Kidney glomerular epithelial cell (primary cell): ENCODE measurements around the gene ZMIZ1.

ENCODE experiments used
- DNase-seq: peaks from one replicate; lab custom pipeline; 2025; lab: John Stamatoyannopoulos, UW

Gene ZMIZ1

DNA sequence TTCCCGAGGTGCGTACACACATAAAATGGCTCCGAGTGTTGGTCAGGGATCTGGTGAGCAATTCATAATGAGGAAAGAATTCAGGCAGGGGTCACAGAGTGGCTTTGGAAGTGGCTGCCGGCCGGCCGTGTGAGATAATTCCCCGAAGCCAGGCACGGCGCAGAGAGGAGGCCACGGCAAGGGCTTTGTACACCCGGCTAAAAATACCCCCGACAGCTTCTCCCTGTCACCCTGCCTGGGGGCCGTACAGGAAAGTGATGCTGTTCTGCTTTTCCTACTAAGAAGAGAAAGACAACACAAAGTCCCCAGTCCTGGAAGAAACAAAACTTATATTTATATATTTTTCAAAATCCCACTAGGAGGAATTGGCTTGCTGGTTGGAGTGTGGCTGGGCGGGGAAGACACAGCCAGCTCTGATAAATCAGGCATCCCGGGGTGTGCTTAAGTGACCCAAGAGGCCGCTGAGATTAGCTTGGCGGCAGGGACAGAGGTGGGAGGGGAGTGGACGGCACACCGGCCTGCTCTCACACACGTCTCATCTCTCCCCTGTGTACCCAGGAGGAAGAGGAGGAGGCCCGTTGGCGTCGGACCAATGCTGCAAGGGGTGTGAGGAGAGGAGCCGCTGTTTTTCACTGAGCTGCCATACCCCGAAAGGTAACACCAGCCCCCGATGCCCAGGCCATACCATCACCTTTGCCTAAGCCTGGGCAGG, 70.5 kb downstream of the ZMIZ1 start:
- DNase-seq = peak; percentile 73

DNA sequence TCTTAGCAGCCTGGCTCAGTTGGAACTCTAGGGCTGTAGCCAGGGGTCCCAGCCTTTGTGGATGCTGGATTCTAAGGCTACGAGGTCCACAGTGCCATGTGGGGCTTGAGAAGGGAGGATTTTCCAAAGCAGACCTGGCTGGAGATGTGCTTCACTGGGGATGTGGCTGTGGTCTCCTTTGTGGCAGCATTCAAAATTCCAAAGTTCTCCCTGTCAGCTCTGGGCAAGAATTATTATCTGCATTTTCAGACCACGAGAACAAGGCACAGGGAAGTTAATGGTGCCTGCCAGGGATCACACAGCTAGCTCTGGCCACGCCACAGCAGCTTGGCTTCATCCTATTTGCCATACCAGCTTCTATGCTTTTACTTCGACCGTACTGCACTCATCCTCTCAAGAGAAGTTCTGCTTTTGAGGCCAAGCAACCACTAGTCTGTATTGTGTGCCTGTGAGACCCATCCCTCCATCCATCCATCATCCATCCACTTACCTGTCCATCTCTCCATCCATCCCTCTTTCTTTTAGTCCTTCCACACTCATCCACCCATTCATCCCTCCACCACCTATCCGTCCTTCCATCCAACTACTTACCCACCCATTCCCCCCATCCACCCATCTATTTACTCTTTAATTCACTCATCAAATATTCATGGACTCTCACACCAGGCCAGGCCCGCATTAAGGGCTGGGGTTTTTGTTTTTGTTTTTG, 71.5 kb downstream of the ZMIZ1 start:
- peak; percentile 14 for DNase-seq

DNA sequence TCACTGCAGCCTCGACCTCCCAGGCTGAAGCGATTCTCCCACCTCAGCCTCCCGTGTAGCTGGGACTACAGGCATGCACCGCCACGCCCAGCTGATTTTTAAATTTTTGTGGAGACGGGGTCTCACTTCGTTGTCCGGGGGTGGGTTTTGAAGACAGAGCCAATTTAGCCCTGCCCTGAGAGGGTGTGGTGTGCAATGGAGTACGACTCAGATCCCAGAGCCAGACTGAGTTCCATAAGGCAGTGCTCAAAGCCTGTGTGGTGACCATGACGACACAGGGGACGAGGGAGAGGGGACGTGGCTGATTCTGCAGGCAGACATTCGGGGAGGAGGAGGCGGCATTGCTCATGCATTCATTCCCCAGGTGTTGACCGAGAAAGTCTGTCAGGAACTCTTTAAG, 72.1 kb downstream of the ZMIZ1 start:
- DNase-seq = peak; percentile 14

DNA sequence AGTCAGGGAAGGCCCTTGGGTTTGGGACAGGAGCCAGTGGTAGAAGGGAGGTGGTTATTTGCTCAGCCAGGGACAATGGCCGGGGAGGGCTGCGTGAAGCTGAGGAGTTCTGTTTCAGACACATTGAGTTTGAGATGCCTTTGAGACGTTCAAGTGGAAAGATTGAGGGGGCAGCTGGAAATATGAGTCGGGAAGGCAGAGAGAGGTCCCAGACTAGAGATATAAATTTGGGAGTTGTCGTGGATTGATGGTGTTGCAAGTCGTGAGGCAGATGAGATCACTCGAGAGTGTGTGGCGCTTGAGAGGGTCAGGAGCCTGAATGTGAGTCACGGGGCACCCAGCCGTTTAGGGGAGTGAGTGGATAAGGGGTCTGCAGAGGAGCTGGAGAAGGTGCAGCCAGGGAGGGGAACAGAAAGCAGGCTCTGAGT, 73.3 kb downstream of the ZMIZ1 start:
- peak; percentile 98 for DNase-seq

DNA sequence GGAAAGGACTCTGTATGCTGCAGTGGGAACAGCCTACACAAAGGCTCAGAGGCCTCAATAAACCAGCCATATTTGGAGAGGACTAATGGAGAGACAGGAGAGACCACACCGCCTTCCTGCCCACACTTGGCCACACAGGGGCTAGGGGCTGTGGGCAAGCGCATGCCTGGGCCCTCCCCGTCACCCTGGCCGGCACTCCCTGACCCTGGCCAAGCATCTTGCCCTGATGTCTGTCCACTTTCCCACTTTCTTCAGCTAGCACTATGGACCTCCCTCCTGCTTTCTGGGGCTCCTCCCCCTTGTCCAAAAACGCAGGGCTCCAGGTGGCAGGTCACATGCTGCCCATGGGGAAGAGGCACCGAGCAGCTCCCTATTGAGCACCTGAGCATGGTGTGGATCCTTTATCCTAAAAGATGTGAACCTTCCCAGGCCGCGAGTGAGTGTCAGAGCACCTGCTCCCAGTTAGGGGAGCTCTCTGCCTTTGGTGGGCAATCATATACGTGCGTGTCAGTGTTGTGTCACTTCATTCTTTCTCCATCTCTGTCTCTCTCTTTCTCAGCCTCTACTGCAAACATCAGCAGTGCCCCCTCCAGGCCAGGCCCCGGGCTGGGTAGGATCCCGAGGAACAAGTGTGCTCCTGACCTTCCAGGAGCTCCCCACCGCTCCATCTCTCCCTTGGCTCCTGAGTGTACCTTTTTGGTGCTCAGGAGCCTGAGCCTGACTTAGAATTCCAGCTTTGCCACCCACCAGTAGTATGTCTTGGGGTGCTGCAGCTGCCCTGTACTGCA, 74.0 kb downstream of the ZMIZ1 start:
- no peak for DNase-seq

DNA sequence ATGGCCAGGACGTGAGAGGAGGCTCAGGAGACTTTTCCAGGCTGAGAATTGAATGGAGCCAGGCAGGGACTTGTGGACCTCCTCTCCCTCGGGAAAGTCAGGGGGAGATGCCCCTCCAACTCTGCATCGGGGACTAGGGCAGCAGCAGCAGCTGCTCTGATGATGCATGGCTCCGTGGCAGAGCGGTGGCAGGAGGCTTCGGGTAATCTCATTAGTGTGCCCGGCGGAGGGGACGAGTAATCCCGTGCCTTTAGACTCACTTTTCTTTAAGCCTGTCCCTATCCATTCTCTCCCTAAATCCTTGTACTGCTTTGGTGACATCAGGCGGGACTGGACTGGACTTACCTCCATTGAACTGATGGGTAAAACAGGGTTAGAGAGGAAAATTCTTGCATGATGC, 75.1 kb downstream of the ZMIZ1 start:
- DNase-seq = no peak

DNA sequence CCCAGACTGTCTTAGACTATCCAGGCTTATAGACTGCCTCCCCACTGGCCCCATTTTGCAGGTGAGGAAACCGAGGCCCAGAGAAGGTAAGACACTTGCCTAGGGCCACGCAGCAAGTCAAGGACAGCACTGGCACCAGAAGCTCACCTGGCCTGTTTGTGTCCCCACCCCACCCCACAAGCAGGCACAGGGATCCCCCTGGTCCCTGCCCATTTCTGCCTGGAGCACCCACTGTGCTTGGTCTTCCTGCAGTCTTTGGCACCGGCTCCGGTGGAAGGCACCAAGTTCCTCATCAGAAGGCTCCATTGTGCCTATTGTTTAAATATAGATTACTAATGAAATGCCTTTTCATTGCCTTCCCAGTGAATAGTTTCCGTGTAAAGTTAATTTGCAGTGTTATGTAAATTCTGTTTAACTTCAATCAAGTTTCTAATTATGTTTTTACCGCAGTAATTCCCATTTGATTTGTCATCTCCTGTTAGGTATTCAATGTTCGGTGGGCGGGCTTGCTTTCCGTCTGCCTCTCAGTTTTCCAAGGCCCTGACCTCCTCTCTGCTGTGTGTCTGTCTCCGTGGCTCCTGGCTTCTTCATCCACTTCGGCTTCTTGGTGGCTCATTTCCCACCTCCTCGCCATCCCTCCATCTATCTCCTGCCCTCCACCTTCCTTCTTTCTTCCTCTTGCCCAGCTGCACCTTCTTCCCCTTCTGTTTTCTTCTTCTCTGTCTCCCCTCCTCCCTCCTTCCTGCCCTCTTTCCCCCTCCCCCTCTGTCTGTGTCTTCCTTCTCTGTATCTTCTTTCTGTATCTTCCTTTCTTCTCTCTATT, 75.8 kb downstream of the ZMIZ1 start:
- peak; percentile 41 for DNase-seq

DNA sequence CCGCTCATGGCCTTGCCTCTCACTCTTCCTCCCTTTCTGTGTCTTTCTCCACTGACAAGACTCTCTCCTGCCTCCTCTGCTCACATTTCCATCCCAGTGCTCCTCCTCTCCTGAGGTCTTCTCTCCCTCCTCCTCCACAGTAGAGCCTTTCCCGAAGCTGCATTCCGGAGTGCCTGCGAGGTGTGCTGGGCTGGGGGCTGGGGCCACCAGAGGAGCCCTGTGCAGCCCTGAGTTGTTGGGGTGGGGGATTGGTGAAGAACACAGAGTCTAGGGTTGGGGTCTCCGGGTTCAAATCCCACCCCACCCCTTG, 76.4 kb downstream of the ZMIZ1 start:
- no peak for DNase-seq

DNA sequence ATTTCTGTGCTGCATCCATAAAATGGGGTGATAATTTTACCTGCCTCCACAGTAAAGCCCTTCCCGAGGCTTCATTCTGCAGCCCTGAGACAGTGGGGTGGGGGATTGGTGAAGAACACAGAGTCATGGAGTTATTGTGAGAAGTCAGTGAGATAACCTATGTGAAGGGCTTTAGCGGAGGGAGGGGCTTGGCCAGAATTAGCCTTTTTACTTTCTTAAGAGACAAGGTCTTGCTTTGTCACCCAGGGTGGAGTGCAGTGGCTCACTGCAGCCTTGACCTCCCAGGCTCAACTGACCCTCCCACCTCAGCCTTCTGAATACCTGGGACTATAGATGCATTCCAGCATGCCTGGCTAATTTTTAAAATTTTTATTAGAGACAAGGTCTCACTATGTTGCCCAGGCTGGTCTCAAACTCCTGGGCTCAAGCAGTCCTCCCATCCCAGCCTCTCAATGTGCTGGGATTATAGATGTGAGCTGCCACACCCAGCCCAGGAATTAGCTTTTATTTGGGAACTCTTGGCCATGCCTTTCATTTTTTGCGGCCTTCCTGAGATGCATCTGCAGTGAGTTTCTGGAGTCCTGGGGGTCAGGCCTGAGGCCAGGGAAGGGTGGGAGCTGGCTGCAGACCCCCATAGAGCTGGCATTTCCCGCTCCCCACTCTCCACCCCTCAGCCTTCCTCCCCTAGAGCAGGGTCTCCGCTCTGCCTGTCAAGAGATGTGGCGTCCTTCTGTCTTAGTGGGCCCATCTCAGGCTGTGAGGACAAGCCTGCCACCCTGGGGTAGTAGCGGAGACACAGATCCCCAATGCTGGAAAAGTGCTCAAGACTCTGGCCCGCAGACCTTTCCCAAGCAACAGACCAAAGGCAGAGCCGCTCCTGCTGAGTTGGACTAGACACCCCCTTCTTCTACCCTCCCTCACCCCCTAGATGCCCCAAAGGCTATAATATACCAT, 77.0 kb downstream of the ZMIZ1 start:
- DNase-seq = no peak

DNA sequence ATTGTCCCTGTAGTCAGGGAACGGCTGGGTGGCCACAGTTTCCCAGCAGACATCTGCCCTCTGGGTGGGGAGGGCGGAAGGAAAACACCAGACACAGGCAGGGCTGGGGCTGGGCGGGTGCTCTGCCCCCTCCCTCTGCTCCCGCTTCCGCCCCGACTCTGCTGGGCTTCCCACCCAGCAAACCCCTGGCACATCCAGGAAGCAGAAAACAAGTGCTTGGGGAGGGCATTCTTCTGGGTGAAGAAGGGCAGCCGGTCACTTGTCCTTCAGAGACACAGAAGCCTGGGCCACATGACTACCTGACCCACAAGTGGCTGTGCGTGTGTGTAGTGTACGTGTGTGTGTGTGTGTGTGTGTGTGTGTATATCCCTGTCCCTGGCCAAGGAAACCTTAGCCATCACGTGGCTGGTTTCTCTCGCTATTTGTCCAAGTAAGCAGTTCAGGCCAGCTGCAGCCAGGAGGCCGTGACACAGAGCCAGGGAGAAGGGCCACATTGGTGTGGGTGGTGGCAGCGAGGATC, 77.9 kb downstream of the ZMIZ1 start:
- DNase-seq = peak; percentile 39

DNA sequence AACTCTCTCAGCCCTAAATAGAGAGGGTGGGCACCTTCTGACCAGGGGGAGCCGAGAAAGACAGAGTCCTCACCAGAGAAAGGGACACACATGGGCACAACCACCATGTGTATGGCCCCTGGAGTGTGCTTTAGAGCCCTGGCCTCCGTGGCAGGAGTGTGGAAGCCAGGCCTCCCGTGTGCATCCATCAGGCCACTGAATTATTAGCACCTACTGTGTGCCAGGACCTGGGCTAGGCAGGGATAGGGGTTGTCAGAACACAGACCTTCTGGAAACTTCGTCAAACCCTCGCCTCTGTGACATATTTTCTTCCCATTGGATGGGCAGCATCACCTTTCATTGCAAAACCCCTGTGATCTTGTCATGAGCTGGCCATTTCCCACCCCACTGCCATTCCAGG, 78.5 kb downstream of the ZMIZ1 start:
- no peak for DNase-seq

DNA sequence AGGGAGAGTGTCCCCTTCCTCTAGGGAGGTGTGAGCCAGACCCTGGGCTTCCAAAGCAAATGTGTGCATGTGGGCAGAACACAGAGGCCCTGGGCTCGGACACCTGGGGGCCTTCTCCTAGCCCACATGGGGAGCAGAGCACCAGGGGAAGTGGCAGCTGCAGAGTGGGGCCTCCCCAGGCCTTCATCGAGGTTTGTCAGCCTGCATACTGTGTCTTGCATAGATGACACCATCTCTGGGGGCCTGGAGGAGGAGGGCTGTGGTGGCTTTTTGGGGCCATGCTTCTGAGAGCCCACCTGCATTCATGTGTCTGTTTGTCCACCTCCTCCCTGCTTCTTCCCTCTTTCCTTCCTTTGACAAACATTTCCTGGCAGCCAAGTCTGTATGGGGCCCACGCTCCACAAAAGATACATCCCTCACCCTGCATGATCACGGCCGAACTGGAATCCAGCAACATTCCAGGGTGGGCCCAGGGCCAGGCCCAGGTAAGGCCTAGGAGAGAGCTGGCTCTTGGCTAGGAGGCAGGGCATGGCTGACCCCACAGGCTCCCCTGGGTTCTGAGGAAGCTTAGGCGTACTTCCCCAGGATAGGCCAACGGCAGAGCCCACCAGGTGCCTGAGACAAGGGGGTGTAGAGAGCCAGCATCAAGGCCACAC, 79.2 kb downstream of the ZMIZ1 start:
- DNase-seq = no peak

DNA sequence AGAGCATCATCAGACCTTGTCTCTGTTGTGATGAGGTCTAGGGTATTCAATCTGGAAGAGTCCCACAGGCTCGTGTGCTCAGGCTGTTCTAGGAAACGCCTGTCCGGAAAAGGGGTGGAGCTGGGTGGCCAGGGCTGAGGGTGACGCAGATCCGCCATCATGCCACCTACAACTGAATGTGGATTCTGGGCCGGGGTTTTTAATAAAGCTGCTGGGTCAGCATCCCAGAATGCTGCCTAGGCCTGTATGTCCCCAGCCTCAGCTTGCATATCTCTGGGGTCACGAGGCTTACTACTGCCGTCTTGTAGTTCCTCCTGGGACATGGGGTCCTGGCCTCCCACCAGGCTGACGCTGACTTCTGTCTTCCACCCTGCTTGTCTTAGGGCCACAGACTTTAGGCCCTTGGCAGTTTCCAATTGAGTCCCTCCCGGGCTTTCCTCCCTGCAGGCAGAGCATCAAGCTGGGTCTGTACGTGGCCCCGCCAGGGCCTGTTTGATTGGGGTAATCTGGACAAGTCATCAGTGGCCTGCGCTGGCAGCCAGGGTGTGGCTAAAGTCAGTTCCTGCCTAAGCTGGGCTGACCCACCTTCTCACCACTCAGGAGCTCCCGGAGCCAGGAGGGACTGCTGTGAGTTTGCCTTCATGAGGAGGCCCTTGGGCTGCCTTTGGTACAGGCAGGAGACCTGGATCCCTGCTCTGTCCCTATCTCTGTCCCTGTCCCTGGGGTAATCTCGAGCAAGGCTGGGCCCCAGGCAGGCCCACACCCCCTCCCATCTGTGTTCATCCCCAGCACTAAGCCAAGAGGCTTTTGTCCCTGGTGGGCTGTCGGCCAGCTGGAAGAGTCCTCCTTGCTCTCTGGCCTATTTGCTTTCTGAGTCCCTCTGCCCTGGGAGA, 79.9 kb downstream of the ZMIZ1 start:
- no peak for DNase-seq

DNA sequence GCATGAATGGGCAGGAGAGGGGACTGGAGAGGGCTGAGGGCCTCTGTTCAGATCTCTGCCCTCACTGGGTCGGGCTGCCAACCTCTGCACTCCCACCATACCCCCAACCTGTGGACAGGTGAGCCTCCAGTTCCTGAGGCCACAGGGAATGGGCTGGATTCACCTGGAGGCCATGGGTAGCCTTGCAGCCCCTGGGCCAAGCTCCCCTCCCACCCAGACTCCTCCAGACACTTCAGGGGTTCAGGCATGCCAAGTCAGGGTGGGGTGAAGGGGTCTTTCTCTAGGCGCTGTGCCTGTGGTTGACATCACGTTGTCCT, 80.5 kb downstream of the ZMIZ1 start:
- DNase-seq = no peak

DNA sequence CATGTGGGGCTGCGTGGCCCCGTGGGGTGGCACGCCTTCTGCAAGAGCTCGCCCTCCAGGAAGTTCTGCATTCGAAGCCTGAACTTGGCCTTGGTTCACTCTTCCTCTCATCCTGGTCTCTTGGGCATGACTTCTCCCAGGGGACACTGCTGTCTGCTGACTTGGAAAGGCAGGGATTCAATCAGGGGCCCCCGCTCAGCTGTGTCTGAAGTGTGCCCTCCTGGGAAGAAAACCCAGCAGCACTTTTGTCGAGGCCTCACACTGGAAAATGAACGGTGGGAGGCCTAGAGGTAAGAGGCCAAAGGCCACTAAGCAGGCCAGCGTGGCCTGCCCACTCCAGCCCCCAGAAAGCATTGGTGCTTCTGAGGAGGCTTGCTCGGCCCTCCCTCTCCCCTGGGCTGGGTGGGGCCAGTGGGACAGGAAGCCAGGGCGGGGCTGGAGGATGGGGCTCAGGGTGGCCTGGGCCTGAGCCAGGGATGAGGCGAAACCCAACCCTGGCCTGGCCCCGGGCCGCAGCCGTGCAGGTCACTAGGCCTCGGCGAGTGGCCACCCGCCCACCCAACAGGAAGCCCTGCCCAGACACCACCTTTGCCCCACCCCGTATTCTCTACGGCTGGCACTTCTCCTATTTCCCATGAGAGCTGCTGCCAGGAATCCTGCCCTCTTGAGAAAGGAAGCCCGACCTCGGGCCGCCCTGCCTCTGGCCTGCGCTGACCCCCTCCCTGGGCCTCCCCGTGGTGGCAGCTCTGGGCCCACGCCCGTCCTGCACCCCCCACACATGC, 81.1 kb downstream of the ZMIZ1 start:
- DNase-seq = peak; percentile 86

DNA sequence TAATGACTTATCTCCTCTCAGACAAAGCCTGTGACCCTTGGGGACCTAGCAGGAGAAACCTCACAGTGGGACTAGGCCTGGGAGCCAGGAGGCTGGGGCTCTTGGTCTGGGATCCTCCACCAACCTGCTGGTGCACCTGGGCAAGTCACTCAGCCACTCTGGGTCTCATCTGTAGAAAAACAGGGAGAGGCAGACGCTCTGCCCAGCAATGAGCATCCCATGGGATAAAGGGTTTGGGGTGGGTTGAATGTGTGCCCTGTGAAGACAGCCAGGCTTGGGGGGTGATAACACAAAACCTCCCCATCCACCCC, 81.6 kb downstream of the ZMIZ1 start:
- DNase-seq = no peak

DNA sequence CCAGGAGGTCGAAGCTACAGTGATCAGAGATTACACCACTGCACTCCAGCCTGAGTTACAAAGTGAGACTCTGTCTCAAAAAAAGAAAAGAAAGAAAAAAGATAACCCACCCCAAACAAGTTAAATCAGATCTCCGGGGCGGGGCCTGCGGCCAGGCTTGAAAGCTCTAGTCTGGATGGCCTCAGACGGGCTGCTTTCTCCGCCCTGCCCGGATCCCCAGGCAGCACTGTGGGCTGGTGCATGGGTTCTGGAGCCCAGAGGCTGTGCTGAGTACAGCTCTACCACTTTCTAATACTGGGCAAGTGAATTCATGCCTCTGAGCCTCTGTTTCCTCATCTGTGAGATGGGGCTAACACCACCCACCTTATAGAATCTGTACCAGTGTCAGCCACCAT, 83.7 kb downstream of the ZMIZ1 start:
- DNase-seq = no peak

DNA sequence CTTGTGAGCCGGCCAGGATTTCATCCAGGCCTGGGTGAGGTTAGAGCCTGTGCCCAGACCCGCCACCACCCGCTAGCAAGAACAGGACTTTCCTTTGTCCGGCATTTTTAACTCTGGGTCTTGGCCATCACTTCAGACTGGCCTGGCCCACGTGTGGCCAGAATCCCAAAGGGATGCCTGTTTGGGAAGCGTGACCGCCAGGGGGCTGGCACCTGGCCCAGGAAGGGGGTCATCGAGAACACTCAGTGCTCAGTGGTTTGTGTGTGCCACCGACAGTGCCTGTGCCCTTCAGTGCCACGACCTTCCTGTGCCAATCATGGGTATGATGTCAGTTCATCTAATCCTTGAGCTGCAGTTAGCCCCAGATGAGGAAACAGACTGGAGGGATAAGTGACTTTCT, 85.0 kb downstream of the ZMIZ1 start:
- no peak for DNase-seq
